ENCODE measurements around the gene GPBP1. TPM values are rescaled to one million over a fixed set of nuclear protein-coding genes. Genes with fewer than 3 reads are reported as not detected.

GPBP1 gene
- total RNA-seq, 1 experiment from 2014 or later = 112 TPM

- H3K9me3 ChIP-seq (ENCODE audit: control insufficient read depth, low read depth, low read length) = no peaks in the 10 kb centered on the region
- no peak overlapping the region for H3K56ac ChIP-seq (ENCODE audit: insufficient read length, low read depth, low read length)
- H3K27me3 Mint-ChIP-seq (ENCODE audit: low read depth) = peaks cover 2% of the 10 kb centered on the region; the same call in 1 of the 2 replicates
- H2BK12ac ChIP-seq (ENCODE audit: insufficient read length, low read depth, low read length) = no peak overlapping the region
- H3K18ac ChIP-seq (ENCODE audit: insufficient read length, low read depth, low read length) = peak overlapping the region; percentile 97
- no peak overlapping the region for H2BK120ac ChIP-seq (ENCODE audit: low read depth, low read length, poor library complexity, severe bottlenecking)
- no peak overlapping the region for H2BK5ac ChIP-seq (ENCODE audit: insufficient read length, low read length)
- H3K79me2 ChIP-seq (ENCODE audit: insufficient read depth, low read length) = peaks cover 27% of the 10 kb centered on the region; the same call in 1 of the 2 replicates
- H2AFZ ChIP-seq (ENCODE audit: low read length) = no peak overlapping the region
- peaks cover 3% of the 10 kb centered on the region for H3K23me2 ChIP-seq (ENCODE audit: insufficient read length, low read depth, low read length, poor library complexity, severe bottlenecking)
- no peaks in the 10 kb centered on the region for H3K79me1 ChIP-seq (ENCODE audit: insufficient read depth, low read depth, low read length, poor library complexity, severe bottlenecking)
- no peak overlapping the region for H3K23ac ChIP-seq (ENCODE audit: insufficient read length, low read depth, low read length)
- H3K14ac ChIP-seq (ENCODE audit: insufficient read depth, low read length) = peak overlapping the region; percentile 93
- H3K27ac Mint-ChIP-seq = peak overlapping the region; percentile 96 to 99 (median 97); a peak in 6 of 7 replicates
- H2BK20ac ChIP-seq (ENCODE audit: low read depth, low read length, poor library complexity, severe bottlenecking) = no peak overlapping the region
- H3K4ac ChIP-seq (ENCODE audit: low read depth, low read length) = no peak overlapping the region
- peak overlapping the region; percentile 91 for H3K9ac ChIP-seq (ENCODE audit: extremely low read depth, insufficient read length, low read length)
- H4K5ac ChIP-seq (ENCODE audit: insufficient read length, low read depth, low read length) = no peak overlapping the region
- H4K20me1 ChIP-seq (ENCODE audit: control insufficient read depth, insufficient read depth, insufficient read length) = no peaks in the 10 kb centered on the region
- DNase-seq = no peak
- no peak overlapping the region for H4K8ac ChIP-seq (replicated peaks; ENCODE audit: insufficient read length, low read depth, low read length)
- H3K27ac ChIP-seq (ENCODE audit: insufficient read length, low read depth, low read length) = peak overlapping the region; percentile 38
- peak overlapping the region; percentile 69 for H3K4me2 ChIP-seq (ENCODE audit: insufficient read depth, insufficient read length, low read length)
- H3T11ph ChIP-seq (ENCODE audit: low read length) = no peak overlapping the region
- H3K9me3 Mint-ChIP-seq = peaks cover 0 to 4% of the 10 kb centered on the region in 2 experiments; a peak in 2 of 5 replicates
- peaks cover 18 to 24% (median 22%) of the 10 kb centered on the region in 3 experiments for H3K36me3 Mint-ChIP-seq (ENCODE audit: insufficient read depth in 1 of 3, low read depth in 3 of 3)
- no peak overlapping the region for H4K91ac ChIP-seq (ENCODE audit: insufficient read length, low read depth, low read length)
- H3K4me1 Mint-ChIP-seq = peaks cover 23 to 28% of the 10 kb centered on the region in 2 experiments
- WGBS (ENCODE audit: extremely low coverage, insufficient read length, low lambda C conversion rate) = no CpG with 5 or more reads among the region's 31 CpGs
- H3K4me3 Mint-ChIP-seq = peak overlapping the region; percentile 98
- no peaks in the 10 kb centered on the region for H3K27me3 ChIP-seq (ENCODE audit: insufficient read depth, low read length)
- H2BK15ac ChIP-seq (ENCODE audit: low read depth, low read length) = no peak overlapping the region
- no peak for TF ChIP-seq CTCF (conservative IDR thresholded peaks at IDR 0.05)
- no peak overlapping the region for H2AK5ac ChIP-seq (ENCODE audit: insufficient read length, low read length)
- no peaks in the 10 kb centered on the region for H3K4me1 ChIP-seq (ENCODE audit: insufficient read depth, low read length)
Measured at GRCh38 chr5:57172466-57173318, 1.2 kb upstream of the GPBP1 start.
